WTC11 (cell line): ENCODE measurements around the gene COL20A1. TPM values are rescaled to one million over a fixed set of nuclear protein-coding genes. Genes with fewer than 3 reads are reported as not detected.

Experiments
- ATAC-seq: fragments of 200-7000 bp; cut with Tn5 transposase; 2 replicates; pipeline ENCODE4 v1.10.0; 2021; ENCODE audit warnings: mild to moderate bottlenecking, moderate library complexity
- CTCF ChIA-PET: fragments of 300-600 bp; sonication (Branson Sonifier 250); formaldehyde crosslinking; loops from one replicate; lab custom pipeline; 2021; ENCODE audit warnings: antibody characterized with exemption; lab: Charles Lee
- POLR2A ChIA-PET: fragments of 350-600 bp; sonication (Branson Sonifier 250); formaldehyde crosslinking; loops from one replicate; lab custom pipeline; 2021; ENCODE audit warnings: antibody characterized with exemption; lab: Charles Lee
- DNase-seq: peaks from one replicate; pipeline ENCODE4 v3.0.0; 2021; ENCODE audit warnings: low spot score
- H3K27ac Mint-ChIP-seq: 2 replicates; pipeline ENCODE4 v1.8.0; 2021; ENCODE audit warnings: mixed read lengths
- H3K27me3 Mint-ChIP-seq: 2 replicates; pipeline ENCODE4 v1.8.0; 2021; ENCODE audit warnings: low read depth, mild to moderate bottlenecking, moderate library complexity, mixed read lengths
- H3K36me3 Mint-ChIP-seq: 2 replicates; pipeline ENCODE4 v1.8.0; 2021; ENCODE audit warnings: mixed read lengths
- H3K4me1 Mint-ChIP-seq: 2 replicates; pipeline ENCODE4 v1.8.0; 2022; ENCODE audit warnings: mixed read lengths
- H3K4me3 Mint-ChIP-seq: 2 replicates; pipeline ENCODE4 v1.8.0; 2021; ENCODE audit warnings: mild to moderate bottlenecking, moderate library complexity, mixed read lengths
- H3K9me3 Mint-ChIP-seq: 2 replicates; pipeline ENCODE4 v1.8.0; 2021; ENCODE audit warnings: mixed read lengths
- ELF4 ChIP-seq: sonication (generic); formaldehyde crosslinking; IDR thresholded peaks from 2 replicates; pipeline ENCODE4 v1.8.1; 2022; ENCODE audit warnings: low read depth, mild to moderate bottlenecking, moderate library complexity, missing genetic modification reagents
- FOXP1 ChIP-seq: sonication (generic); formaldehyde crosslinking; IDR thresholded peaks from 2 replicates; pipeline ENCODE4 v1.8.0; 2022; ENCODE audit warnings: missing genetic modification reagents, mild to moderate bottlenecking, moderate library complexity, borderline replicate concordance
- MXD4 ChIP-seq: fragments of 250-450 bp; sonication (Bioruptor Pico); IDR thresholded peaks from 2 replicates; pipeline ENCODE4 v1.8.0; 2021; ENCODE audit warnings: mild to moderate bottlenecking, moderate library complexity, borderline replicate concordance
- NR2C2 ChIP-seq: sonication (generic); formaldehyde crosslinking; IDR thresholded peaks from 2 replicates; pipeline ENCODE4 v1.8.0; 2022; ENCODE audit warnings: mild to moderate bottlenecking, missing genetic modification reagents
- SOX15 ChIP-seq: fragments of 250-450 bp; sonication (Bioruptor Pico); IDR thresholded peaks from 2 replicates; pipeline ENCODE4 v1.9.0; 2021; ENCODE audit warnings: mild to moderate bottlenecking
- ZNF512 ChIP-seq: sonication (generic); formaldehyde crosslinking; IDR thresholded peaks from 2 replicates; pipeline ENCODE4 v1.8.1; 2022; ENCODE audit warnings: missing genetic modification reagents, borderline replicate concordance
- total RNA-seq: library from RNA; stranded (reverse); gene quantifications from 3 replicates; pipeline ENCODE4 v1.2.3, GENCODE V29; 2021
- TF ChIP-seq, protein P1 (sequence below): sonication (generic); formaldehyde crosslinking; IDR thresholded peaks from 2 replicates; pipeline ENCODE4 v1.8.0; 2022; ENCODE audit warnings: mild to moderate bottlenecking, missing genetic modification reagents
- TF ChIP-seq, protein P2 (sequence below): sonication (generic); formaldehyde crosslinking; IDR thresholded peaks from 2 replicates; pipeline ENCODE4 v1.8.1; 2023; ENCODE audit warnings: mild to moderate bottlenecking, missing genetic modification reagents

COL20A1 gene
- total RNA-seq, 1 experiment from 2014 or later: 1.3 TPM

DNA sequence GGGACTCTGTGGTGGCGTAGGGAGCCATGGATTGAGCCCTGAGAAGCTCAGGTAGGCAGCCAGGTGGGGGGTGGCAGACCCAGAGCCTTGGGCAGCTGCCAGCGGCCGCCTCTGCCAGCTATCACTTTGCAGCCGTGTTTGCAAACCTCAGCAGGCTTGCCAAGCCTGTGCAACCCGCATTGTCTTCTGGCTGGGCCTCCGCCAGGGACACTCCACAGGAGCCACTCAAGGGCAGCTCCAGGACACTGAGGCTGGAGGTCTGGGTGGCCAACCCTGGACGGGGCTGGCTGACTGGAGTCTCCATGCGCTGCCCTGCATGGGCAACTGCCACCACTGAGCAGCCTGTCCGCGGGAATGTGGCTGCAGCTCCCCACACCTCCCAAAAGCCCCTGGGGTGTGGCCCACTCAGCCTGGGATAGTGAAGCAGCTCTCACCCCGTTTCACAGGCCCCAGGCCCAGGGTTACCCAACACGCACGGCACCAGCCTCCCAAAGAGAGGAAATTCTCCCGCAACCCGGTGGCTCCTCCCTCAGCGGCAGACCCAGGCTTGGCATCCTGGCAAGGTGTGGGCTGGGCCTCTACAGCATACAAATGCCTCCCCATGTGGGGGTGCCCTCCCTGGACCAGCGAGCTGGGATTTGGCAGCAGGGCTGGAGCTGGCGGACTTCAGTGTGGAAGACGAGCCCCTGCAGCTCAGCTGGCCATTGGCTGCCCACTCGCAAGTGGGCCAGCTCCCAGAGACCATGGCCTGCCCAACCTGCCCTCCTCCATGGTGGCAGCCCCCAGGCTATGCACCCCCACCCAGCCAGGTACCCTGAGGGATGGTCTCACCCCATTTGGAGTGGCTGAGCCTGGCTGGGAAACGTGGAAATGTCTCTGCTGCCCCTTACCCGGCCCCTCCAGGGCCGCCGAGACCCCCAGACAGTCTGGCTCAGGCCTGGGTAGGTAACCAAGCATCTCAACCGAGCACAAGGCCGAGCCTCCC, 65.2 kb downstream of the COL20A1 start:
- CTCF ChIA-PET: interaction anchor here (1.8 to 3.2 kb wide), 3 partner anchors 19 to 48 kb away, joined by 7 to 18 read pairs (median 8); no protein-coding TSS in a partner anchor
- Mint-ChIP-seq H3K27ac (no peak overlapping the region), H3K4me1 (peaks cover 11% of the 10 kb centered on the region), H3K4me3 (no peak overlapping the region)
- TF ChIP-seq, protein P1, sequence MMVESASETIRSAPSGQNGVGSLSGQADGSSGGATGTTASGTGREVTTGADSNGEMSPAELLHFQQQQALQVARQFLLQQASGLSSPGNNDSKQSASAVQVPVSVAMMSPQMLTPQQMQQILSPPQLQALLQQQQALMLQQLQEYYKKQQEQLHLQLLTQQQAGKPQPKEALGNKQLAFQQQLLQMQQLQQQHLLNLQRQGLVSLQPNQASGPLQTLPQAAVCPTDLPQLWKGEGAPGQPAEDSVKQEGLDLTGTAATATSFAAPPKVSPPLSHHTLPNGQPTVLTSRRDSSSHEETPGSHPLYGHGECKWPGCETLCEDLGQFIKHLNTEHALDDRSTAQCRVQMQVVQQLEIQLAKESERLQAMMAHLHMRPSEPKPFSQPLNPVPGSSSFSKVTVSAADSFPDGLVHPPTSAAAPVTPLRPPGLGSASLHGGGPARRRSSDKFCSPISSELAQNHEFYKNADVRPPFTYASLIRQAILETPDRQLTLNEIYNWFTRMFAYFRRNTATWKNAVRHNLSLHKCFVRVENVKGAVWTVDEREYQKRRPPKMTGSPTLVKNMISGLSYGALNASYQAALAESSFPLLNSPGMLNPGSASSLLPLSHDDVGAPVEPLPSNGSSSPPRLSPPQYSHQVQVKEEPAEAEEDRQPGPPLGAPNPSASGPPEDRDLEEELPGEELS (CRISPR knock-in tag): no peak
- TF ChIP-seq NR2C2 (CRISPR knock-in tag): no peak
- TF ChIP-seq, all 79 proteins: peak for 0
- POLR2A ChIA-PET: no interaction called here
- DNase-seq (no peak), ATAC-seq (no peak)
- Mint-ChIP-seq H3K27me3 (peaks cover 12% of the 10 kb centered on the region), H3K9me3 (no peaks in the 10 kb centered on the region), H3K36me3 (no peaks in the 10 kb centered on the region)

DNA sequence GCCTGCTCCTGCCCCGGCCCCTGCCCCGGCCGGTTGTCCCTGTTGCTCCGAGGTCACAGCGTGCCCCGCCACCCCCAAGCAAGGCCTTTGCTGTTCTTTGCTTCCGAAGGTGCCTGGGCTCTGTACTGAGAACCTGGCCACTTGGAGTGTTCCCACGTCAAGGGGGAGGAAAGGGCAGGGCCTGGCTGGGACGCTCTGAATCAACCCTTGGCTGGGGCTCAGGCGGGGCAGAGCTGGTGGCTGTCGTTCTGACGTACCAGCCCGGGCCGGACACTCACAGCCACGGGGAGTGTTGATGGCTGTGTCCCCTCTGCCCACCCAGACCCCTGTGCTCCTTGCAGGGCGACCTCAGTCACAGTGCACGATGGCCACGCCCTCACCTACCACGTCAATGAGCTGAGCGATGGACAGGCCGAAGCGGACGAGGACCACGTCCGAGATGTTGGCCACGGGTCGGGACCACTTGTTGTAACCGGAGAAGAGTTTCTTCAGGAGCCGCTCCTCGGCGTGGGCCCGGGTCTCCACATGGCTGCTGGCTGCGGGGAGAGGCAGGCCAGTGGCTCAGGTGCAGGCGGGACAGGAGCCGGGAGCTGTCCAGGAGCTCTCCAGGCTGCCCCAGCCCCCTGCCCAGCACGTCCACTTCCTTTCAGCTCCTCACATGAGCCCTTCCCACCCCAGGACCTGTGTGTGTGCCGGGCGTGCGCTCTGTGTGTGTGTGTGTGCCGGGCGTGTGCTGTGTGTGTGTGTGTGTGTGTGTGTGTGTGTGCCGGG, 66.4 kb downstream of the COL20A1 start:
- ChIA-PET POLR2A (no interaction called here), CTCF (interaction anchor here (0.7 to 4.1 kb wide), 6 partner anchors 12 to 50 kb away, joined by 3 to 37 read pairs (median 5); no protein-coding TSS in a partner anchor)
- peaks cover 12% of the 10 kb centered on the region for H3K27me3 Mint-ChIP-seq
- no peak overlapping the region for H3K4me3 Mint-ChIP-seq
- TF ChIP-seq ZNF512 (no peak), FOXP1 (peak; percentile 27; the same call in 1 of the 2 replicates), SOX15 (CRISPR knock-in tag) (no peak)
- TF ChIP-seq, protein P2, sequence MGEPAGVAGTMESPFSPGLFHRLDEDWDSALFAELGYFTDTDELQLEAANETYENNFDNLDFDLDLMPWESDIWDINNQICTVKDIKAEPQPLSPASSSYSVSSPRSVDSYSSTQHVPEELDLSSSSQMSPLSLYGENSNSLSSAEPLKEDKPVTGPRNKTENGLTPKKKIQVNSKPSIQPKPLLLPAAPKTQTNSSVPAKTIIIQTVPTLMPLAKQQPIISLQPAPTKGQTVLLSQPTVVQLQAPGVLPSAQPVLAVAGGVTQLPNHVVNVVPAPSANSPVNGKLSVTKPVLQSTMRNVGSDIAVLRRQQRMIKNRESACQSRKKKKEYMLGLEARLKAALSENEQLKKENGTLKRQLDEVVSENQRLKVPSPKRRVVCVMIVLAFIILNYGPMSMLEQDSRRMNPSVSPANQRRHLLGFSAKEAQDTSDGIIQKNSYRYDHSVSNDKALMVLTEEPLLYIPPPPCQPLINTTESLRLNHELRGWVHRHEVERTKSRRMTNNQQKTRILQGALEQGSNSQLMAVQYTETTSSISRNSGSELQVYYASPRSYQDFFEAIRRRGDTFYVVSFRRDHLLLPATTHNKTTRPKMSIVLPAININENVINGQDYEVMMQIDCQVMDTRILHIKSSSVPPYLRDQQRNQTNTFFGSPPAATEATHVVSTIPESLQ (CRISPR knock-in tag): no peak
- H3K27ac Mint-ChIP-seq: no peak overlapping the region
- H3K9me3 Mint-ChIP-seq: no peaks in the 10 kb centered on the region
- DNase-seq (no peak), ATAC-seq (no peak)
- peaks cover 11% of the 10 kb centered on the region for H3K4me1 Mint-ChIP-seq
- H3K36me3 Mint-ChIP-seq: no peaks in the 10 kb centered on the region

- Mint-ChIP-seq H3K36me3 (no peaks in the 10 kb centered on the region), H3K9me3 (no peaks in the 10 kb centered on the region)
- DNase-seq: no peak
- ChIA-PET CTCF (interaction anchor here (0.7 to 4.3 kb wide), 11 partner anchors 8 to 188 kb away, joined by 3 to 68 read pairs (median 13); no protein-coding TSS in a partner anchor), POLR2A (interaction anchor here (0.8 kb wide), 1 partner anchor 34 kb away, joined by 3 read pairs; no protein-coding TSS in a partner anchor)
- TF ChIP-seq MXD4 (CRISPR knock-in tag) (no peak), ELF4 (no peak)
- TF ChIP-seq, all 79 proteins: peak for 0
- ATAC-seq: peak; percentile 14
- Mint-ChIP-seq H3K4me1 (peaks cover 11% of the 10 kb centered on the region), H3K27me3 (peaks cover 12% of the 10 kb centered on the region), H3K27ac (no peak overlapping the region), H3K4me3 (peak overlapping the region; percentile 60)
Observed at GRCh38 chr20:63359937-63360849, 67.2 kb downstream of the COL20A1 start.
